K562 (cell line): Measurements from ENCODE around the gene RMND5A. TPM values are rescaled to one million over a fixed set of nuclear protein-coding genes. Genes with fewer than 3 reads are reported as not detected.
A peak's percentile ranks its signal among the peaks of the same experiment; 100 is the strongest.

Source experiments
- ATF1 ChIP-seq, 2 experiments: fragments of 450-650 bp in 1 of 2; IDR thresholded peaks; 2 replicates each; pipeline ENCODE4 v1.6.1; 2016; ENCODE audit warnings: missing compliant biosample characterization in 1 of 2, missing genetic modification characterization in 1 of 2
- DEAF1 ChIP-seq: fragments of 450-650 bp; formaldehyde crosslinking; IDR thresholded peaks from 2 replicates; pipeline ENCODE4 v1.4.0; 2020; ENCODE audit warnings: mild to moderate bottlenecking, moderate library complexity
- EP400 ChIP-seq: fragments of 450-650 bp; IDR thresholded peaks from 2 replicates; pipeline ENCODE4 v1.6.1; 2017; ENCODE audit warnings: antibody characterized with exemption, mild to moderate bottlenecking, moderate library complexity
- ERF ChIP-seq: fragments of 450-650 bp; formaldehyde crosslinking; IDR thresholded peaks from 2 replicates; pipeline ENCODE4 v1.4.0; 2020; ENCODE audit warnings: mild to moderate bottlenecking, mixed read lengths
- ESRRA ChIP-seq: fragments of 450-650 bp; IDR thresholded peaks from 2 replicates; pipeline ENCODE4 v1.6.1; 2014; ENCODE audit warnings: low read depth, mild to moderate bottlenecking, moderate library complexity, borderline replicate concordance
- GMEB1 ChIP-seq: fragments of 250-450 bp; sonication (Bioruptor Pico); IDR thresholded peaks from 2 replicates; pipeline ENCODE4 v1.4.0; 2020; ENCODE audit warnings: mild to moderate bottlenecking
- HMGXB4 ChIP-seq: sonication (generic); formaldehyde crosslinking; IDR thresholded peaks from 2 replicates; pipeline ENCODE4 v1.8.1; 2023; ENCODE audit warnings: mild to moderate bottlenecking, missing genetic modification reagents
- MAZ ChIP-seq, 2 experiments: fragments of 450-650 bp in 1 of 2; sonication (generic) in 1 of 2; formaldehyde crosslinking; IDR thresholded peaks in 1 of 2; conservative IDR thresholded peaks in 1 of 2; 2 replicates each; pipeline versions ENCODE4 v1.4.0 to v1.5.0; 2020; ENCODE audit warnings: mild to moderate bottlenecking in 1 of 2, missing genetic modification reagents in 1 of 2
- RAD21 ChIP-seq, 2 experiments: fragments of 250-450 bp in 1 of 2; fragments of 450-650 bp in 1 of 2; sonication (Bioruptor Pico) in 1 of 2; formaldehyde crosslinking in 1 of 2; IDR thresholded peaks in 1 of 2; conservative IDR thresholded peaks in 1 of 2; 2 replicates each; pipeline versions ENCODE4 v1.4.0 to v1.8.0; 2020 to 2022; ENCODE audit warnings: mild to moderate bottlenecking in 2 of 2, moderate library complexity in 1 of 2
- RB1 ChIP-seq: fragments of 450-650 bp; IDR thresholded peaks from 2 replicates; pipeline ENCODE4 v1.6.1; 2017; ENCODE audit warnings: low read depth, mild to moderate bottlenecking
- RHOXF2B ChIP-seq: fragments of 250-450 bp; sonication (Bioruptor Pico); conservative IDR thresholded peaks from 2 replicates; pipeline ENCODE4 v1.5.1; 2021
- SMARCE1 ChIP-seq: fragments of 450-650 bp; IDR thresholded peaks from 2 replicates; pipeline ENCODE4 v1.7.1; 2016; ENCODE audit warnings: mild to moderate bottlenecking
- SNIP1 ChIP-seq: fragments of 450-650 bp; IDR thresholded peaks from 2 replicates; pipeline ENCODE4 v1.7.1; 2017; ENCODE audit warnings: low read depth, mild to moderate bottlenecking
- TBP ChIP-seq: optimal IDR thresholded peaks from 2 replicates; pipeline ENCODE3; 2011; ENCODE audit warnings: low read depth, low read length, improper control_type of control experiment
- VEZF1 ChIP-seq: fragments of 200-800 bp; sonication (Bioruptor generic); IDR thresholded peaks from 2 replicates; pipeline ENCODE4 v1.6.1; 2017; ENCODE audit warnings: missing genetic modification characterization, missing compliant biosample characterization
- ZFX ChIP-seq: sonication (generic); formaldehyde crosslinking; IDR thresholded peaks from 2 replicates; pipeline ENCODE4 v1.8.0; 2022; ENCODE audit warnings: mild to moderate bottlenecking, missing genetic modification reagents, moderate library complexity
- ZNF217 ChIP-seq: sonication (generic); formaldehyde crosslinking; IDR thresholded peaks from 2 replicates; pipeline ENCODE4 v1.8.0; 2022; ENCODE audit warnings: mild to moderate bottlenecking, missing genetic modification reagents
- ZNF444 ChIP-seq: fragments of 250-450 bp; sonication (Bioruptor Pico); IDR thresholded peaks from 2 replicates; pipeline ENCODE4 v1.4.0; 2020; ENCODE audit warnings: mild to moderate bottlenecking, moderate library complexity
- ZNF512 ChIP-seq: IDR thresholded peaks from 2 replicates; pipeline ENCODE4 v1.6.1; 2016; ENCODE audit warnings: missing genetic modification characterization, missing compliant biosample characterization
- polyA plus RNA-seq, 8 experiments: library from polyadenylated mRNA; depleted of rRNA in 4 of 8; stranded (reverse) in 5 of 8; unstranded in 3 of 8; fragments of >200 nt; fragmentation: Nextera tagmentation in 2 of 8; fragmentation: Illumina TruSeq in 1 of 8; extraction: Ambion mirVana in 2 of 8; extraction: Trizol in 1 of 8; gene quantifications; 2 replicates each; pipeline versions ENCODE4 v1.2.1 to v1.2.3, GENCODE V29; 2011 to 2014; ENCODE audit warnings: inconsistent platforms in 1 of 8, missing spikeins in 1 of 8
- total RNA-seq, 7 experiments: library from RNA; depleted of rRNA in 6 of 7; stranded (reverse); fragments of >200 nt in 6 of 7; fragmentation: Illumina TruSeq in 2 of 7; extraction: Trizol in 2 of 7; gene quantifications; 2 replicates each; pipeline versions ENCODE4 v1.2.1 to v1.2.3, GENCODE V29; 2011 to 2021; ENCODE audit warnings: low replicate concordance in 1 of 7

RMND5A gene
- total and polyA plus RNA-seq, 9 of the 15 experiments (the other 6 are each of a cell fraction or from before 2014, with no cell fraction given): 13.2 to 43.5 (median 34.1) TPM

GRCh38 chr2:86808315-86809161 lies 88.4 kb downstream of the RMND5A start (continued):
- TF ChIP-seq ZNF512 (tag) (no peak), MAZ (CRISPR knock-in tag; conservative IDR thresholded peaks at IDR 0.05 in 1 of 2, IDR thresholded peaks at IDR 0.05 in 1 of 2) (peak in 1 of 2 experiments; percentile 74; a peak in 2 of 4 replicates), ZNF444 (no peak), SMARCE1 (no peak), GMEB1 (CRISPR knock-in tag) (no peak), TBP (no peak), DEAF1 (CRISPR knock-in tag) (peak; percentile 73), EP400 (no peak), ZFX (0 out of 2 replicates have a peak, but pooled peaks have one; percentile 15), HMGXB4 (CRISPR knock-in tag) (no peak), ERF (CRISPR knock-in tag) (no peak), RAD21 (CRISPR knock-in tag; conservative IDR thresholded peaks at IDR 0.05 in 1 of 2, IDR thresholded peaks at IDR 0.05 in 1 of 2) (peak; percentile 87 to 96), RHOXF2B (CRISPR knock-in tag) (no peak), ESRRA (peak; percentile 27; the same call in 1 of the 2 replicates), SNIP1 (no peak), ZNF217 (CRISPR knock-in tag) (no peak), RB1 (peak; percentile 82), ATF1 (CRISPR knock-in tag; IDR thresholded peaks at IDR 0.05) (no peak), ATF1 (tag; IDR thresholded peaks at IDR 0.05) (0 out of 2 replicates have a peak, but pooled peaks have one; percentile 17), VEZF1 (CRISPR knock-in tag) (no peak; the same call in 1 of the 2 replicates)
